Glutamatergic neuron (in vitro differentiated cells): ENCODE measurements around the gene FOXJ2. TPM values are rescaled to one million over a fixed set of nuclear protein-coding genes. Genes with fewer than 3 reads are reported as not detected.
"Not testable (repeated sequence)": the region's sequence is repeated elsewhere in the genome, so short reads cannot be mapped to it uniquely, and the experiment has no call there.

ENCODE experiments used
- DNase-seq: peaks from one replicate; pipeline ENCODE4 v3.0.0; 2022
- H3K27ac Mint-ChIP-seq: one replicate; pipeline ENCODE4 v1.8.0; 2020; ENCODE audit warnings: mild to moderate bottlenecking, mixed read lengths, inconsistent platforms; ENCODE audit not compliant: unreplicated experiment
- H3K27me3 Mint-ChIP-seq: one replicate; pipeline ENCODE4 v1.8.0; 2020; ENCODE audit warnings: mild to moderate bottlenecking, moderate library complexity, mixed read lengths, inconsistent platforms; ENCODE audit not compliant: unreplicated experiment
- H3K36me3 Mint-ChIP-seq: one replicate; pipeline ENCODE4 v1.8.0; 2020; ENCODE audit warnings: mild to moderate bottlenecking, mixed read lengths, inconsistent platforms; ENCODE audit not compliant: unreplicated experiment
- H3K4me1 Mint-ChIP-seq: one replicate; pipeline ENCODE4 v1.8.0; 2020; ENCODE audit warnings: mild to moderate bottlenecking, low read depth, mixed read lengths, inconsistent platforms; ENCODE audit not compliant: unreplicated experiment
- H3K4me3 Mint-ChIP-seq: one replicate; pipeline ENCODE4 v1.8.0; 2020; ENCODE audit warnings: mild to moderate bottlenecking, mixed read lengths, inconsistent platforms; ENCODE audit not compliant: unreplicated experiment
- H3K9me3 Mint-ChIP-seq: one replicate; pipeline ENCODE4 v1.8.0; 2020; ENCODE audit warnings: mild to moderate bottlenecking, moderate library complexity, mixed read lengths, inconsistent platforms; ENCODE audit not compliant: unreplicated experiment
- total RNA-seq: library from RNA; stranded (reverse); fragmentation: NEBNext Ultra II Directional; extraction: Animal tissue kit (Norgen Biotek cat#: 25700); gene quantifications from one replicate; pipeline ENCODE4 v1.2.1, GENCODE V29; 2021; ENCODE audit not compliant: unreplicated experiment
- TF ChIP-seq, protein P1 (sequence below): fragments of 200-600 bp; sonication (generic); IDR thresholded peaks from one replicate; pipeline ENCODE4 v1.5.0; 2021; ENCODE audit not compliant: partially characterized antibody, unreplicated experiment

Gene FOXJ2
- total RNA-seq, 1 donor from 2014 or later: 8.3 TPM

DNA sequence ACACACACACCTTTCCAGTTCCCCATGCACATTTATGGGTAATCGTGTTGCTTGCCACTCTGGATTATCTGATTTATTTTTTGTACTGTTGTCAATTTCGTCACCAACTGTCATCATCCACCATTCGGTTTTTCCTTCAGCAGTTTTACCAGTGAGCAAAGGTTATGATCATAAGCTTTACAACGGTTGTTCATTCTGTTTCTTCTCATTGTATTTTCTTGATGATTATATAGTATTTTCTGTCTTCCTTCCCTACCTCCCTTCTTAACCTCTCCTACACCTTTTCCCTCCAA lies 50.2 kb downstream of the FOXJ2 start:
- peaks cover 7% of the 10 kb centered on the region for H3K9me3 Mint-ChIP-seq
- TF ChIP-seq, protein P1, sequence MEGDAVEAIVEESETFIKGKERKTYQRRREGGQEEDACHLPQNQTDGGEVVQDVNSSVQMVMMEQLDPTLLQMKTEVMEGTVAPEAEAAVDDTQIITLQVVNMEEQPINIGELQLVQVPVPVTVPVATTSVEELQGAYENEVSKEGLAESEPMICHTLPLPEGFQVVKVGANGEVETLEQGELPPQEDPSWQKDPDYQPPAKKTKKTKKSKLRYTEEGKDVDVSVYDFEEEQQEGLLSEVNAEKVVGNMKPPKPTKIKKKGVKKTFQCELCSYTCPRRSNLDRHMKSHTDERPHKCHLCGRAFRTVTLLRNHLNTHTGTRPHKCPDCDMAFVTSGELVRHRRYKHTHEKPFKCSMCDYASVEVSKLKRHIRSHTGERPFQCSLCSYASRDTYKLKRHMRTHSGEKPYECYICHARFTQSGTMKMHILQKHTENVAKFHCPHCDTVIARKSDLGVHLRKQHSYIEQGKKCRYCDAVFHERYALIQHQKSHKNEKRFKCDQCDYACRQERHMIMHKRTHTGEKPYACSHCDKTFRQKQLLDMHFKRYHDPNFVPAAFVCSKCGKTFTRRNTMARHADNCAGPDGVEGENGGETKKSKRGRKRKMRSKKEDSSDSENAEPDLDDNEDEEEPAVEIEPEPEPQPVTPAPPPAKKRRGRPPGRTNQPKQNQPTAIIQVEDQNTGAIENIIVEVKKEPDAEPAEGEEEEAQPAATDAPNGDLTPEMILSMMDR: no peak
- peak overlapping the region; percentile 99 for H3K27ac Mint-ChIP-seq
- no peak for DNase-seq
- peaks cover 5% of the 10 kb centered on the region for H3K27me3 Mint-ChIP-seq
- H3K4me3 Mint-ChIP-seq: peak overlapping the region; percentile 96
- H3K36me3 Mint-ChIP-seq: peaks cover 5% of the 10 kb centered on the region
- peaks cover 13% of the 10 kb centered on the region for H3K4me1 Mint-ChIP-seq

DNA sequence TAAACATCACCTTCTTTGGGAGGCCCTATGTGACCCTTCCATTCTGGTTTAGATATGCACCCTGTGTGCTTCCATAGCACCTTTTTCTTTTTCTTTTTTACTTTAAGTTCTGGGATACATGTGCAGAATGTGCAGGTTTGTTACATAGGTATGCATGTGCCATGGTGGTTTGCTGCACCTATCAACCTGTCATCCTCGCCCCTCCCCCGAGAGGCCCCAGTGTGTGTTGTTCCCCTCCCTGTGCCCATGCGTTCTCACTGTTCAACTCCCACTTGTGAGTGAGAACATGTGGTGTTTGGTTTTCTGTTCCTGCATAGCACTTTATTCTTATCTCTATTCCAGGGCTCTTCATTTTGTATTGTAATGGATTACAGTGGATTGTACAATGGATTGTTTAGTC lies 51.8 kb downstream of the FOXJ2 start:
- H3K36me3 Mint-ChIP-seq, DNase-seq, H3K27me3 Mint-ChIP-seq, H3K9me3 Mint-ChIP-seq: not testable (repeated sequence)
- H3K4me1 Mint-ChIP-seq: peaks cover 19% of the 10 kb centered on the region
- peak overlapping the region; percentile 65 for H3K4me3 Mint-ChIP-seq
- peak overlapping the region; percentile 40 for H3K27ac Mint-ChIP-seq

DNA sequence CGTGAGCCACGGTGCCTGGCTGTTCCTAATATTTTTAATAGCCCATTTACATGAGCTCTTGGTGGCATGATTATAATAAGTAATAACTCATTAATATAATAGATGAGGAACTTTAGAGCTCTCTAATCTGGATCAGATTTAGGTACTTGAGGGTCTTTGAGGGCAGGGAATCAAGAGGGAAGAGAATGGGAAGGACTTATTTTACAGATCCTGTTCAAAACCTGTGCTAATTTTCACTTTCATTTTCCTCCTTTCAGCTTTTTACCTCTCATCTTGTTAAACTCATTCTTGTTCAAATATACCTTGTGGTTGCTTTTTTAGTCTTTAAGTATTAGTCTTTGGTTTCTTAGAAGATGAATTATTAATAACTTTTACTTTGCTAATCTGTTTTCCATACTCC lies 55.1 kb downstream of the FOXJ2 start:
- Mint-ChIP-seq H3K27ac (no peak overlapping the region), H3K4me3 (no peak overlapping the region)
- TF ChIP-seq, protein P1: no peak

DNA sequence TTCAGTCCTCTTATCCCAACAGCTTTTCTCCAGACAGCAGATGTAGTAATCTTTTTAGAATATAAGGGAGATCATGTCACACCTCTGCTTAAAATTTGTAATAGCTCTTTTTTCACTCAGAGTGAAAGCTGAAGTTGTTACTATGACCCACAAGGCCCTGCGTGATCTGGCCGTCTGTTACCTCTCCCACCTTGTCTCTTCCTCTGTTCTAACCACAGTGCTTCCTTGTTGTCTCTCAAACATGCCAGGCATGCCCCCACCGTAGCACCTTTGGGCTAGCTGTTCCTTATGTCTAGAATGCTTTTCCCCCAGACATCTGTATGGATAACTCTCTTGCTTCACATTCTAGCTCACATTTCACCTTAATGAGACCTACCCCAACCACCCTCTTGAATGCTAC lies 56.1 kb downstream of the FOXJ2 start:
- H3K4me1 Mint-ChIP-seq: peaks cover 15% of the 10 kb centered on the region

More for the DNA sequence above, 55.1 kb downstream of the FOXJ2 start:
- H3K4me1 Mint-ChIP-seq: peaks cover 17% of the 10 kb centered on the region
- H3K9me3 Mint-ChIP-seq: peaks cover 2% of the 10 kb centered on the region
- H3K27me3 Mint-ChIP-seq: no peaks in the 10 kb centered on the region
- peaks cover 5% of the 10 kb centered on the region for H3K36me3 Mint-ChIP-seq
- no peak for DNase-seq

DNA sequence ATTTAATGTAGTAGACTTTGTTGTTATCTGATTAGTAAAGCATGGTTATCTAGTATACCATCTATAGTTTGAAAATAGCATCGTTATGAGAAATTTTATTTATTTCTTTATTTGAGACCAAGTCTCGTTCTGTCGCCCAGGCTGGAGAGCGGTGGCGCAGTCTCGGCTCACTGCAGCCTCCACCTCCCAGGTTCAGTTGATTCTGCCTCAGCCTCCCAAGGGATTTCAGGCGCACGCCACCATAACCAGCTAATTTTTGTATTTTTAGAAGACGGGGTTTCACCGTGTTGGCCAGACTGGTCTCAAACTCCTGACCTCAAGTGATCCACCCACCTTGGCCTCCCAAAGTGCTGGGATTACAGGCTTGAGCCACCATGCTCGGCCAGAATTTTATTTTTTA lies 56.8 kb downstream of the FOXJ2 start:
- not testable (repeated sequence) for H3K27me3 Mint-ChIP-seq, H3K27ac Mint-ChIP-seq, H3K4me3 Mint-ChIP-seq, H3K36me3 Mint-ChIP-seq, DNase-seq, H3K9me3 Mint-ChIP-seq
- H3K4me1 Mint-ChIP-seq: peaks cover 12% of the 10 kb centered on the region

More for the DNA sequence above, 56.1 kb downstream of the FOXJ2 start:
- TF ChIP-seq, protein P1: no peak
- peak overlapping the region; percentile 10 for H3K27ac Mint-ChIP-seq
- no peak overlapping the region for H3K4me3 Mint-ChIP-seq
- peaks cover 5% of the 10 kb centered on the region for H3K36me3 Mint-ChIP-seq
- DNase-seq: no peak
- no peaks in the 10 kb centered on the region for H3K9me3 Mint-ChIP-seq
- H3K27me3 Mint-ChIP-seq: no peaks in the 10 kb centered on the region

DNA sequence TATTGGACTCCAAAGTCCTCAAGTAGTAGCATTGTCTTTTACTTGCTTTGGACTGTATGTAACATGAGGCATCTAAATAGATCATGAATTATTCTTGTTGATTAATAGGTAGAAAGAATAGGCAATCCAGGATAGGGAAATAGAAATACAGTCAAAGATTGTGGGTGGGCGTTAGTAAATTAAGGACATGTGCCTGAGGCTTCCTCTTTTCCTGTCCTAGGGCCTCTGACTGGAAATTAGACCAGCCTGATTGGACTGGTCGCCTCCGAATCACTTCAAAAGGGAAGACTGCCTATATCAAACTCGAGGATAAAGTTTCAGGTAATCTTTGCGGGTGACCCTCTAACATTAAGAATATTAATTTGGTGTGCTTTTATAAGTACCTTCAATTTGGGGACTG lies 57.2 kb downstream of the FOXJ2 start:
- no peak for DNase-seq
- Mint-ChIP-seq H3K4me3 (no peak overlapping the region), H3K36me3 (peaks cover 7% of the 10 kb centered on the region), H3K27me3 (no peaks in the 10 kb centered on the region), H3K4me1 (peaks cover 8% of the 10 kb centered on the region), H3K27ac (no peak overlapping the region), H3K9me3 (no peaks in the 10 kb centered on the region)
- TF ChIP-seq, protein P1: no peak
